ENCODE data around the gene VAC14.
"Not testable (repeated sequence)": the region's sequence is repeated elsewhere in the genome, so short reads cannot be mapped to it uniquely, and the experiment has no call there.

The VAC14 gene

GRCh38 chr16:70647441-70648359 is 153.3 kb downstream of the VAC14 start:
- no peaks in the 10 kb centered on the region for H3K36me3 ChIP-seq
- no peak overlapping the region for H3K4me2 ChIP-seq
- no peaks in the 10 kb centered on the region; the same call in 1 of the 2 replicates for H3K4me1 ChIP-seq
- no peaks in the 10 kb centered on the region for H4K20me1 ChIP-seq
- TF ChIP-seq Cebpa-rat (IDR thresholded peaks at IDR 0.05) = no peak
- no peaks in the 10 kb centered on the region for H3K27me3 ChIP-seq
- H3K9me3 ChIP-seq = no peaks in the 10 kb centered on the region
- no peak overlapping the region for H3K9ac ChIP-seq
- no peak overlapping the region for H3K27ac ChIP-seq
- no peak overlapping the region for H3K4me3 ChIP-seq

GRCh38 chr16:70646260-70647241 is 154.4 kb downstream of the VAC14 start, which contains the start of gene IL34:
IL34 (plus strand) TSS chr16:70646559; CDS start chr16:70646948, 389 bp downstream.
- Histone ChIP-seq H3K27ac (no peak within 1 kb of the TSS), H3K4me3 (no peak within 1 kb of the TSS), H4K20me1 (no peaks in the 10 kb centered on the region), H3K36me3 (no peaks in the 10 kb centered on the region), H3K9ac (no peak within 1 kb of the TSS), H3K27me3 (no peaks in the 10 kb centered on the region), H3K4me2 (no peak within 1 kb of the TSS), H3K9me3 (no peaks in the 10 kb centered on the region), H3K4me1 (no peaks in the 10 kb centered on the region; the same call in 1 of the 2 replicates)
- TF ChIP-seq Cebpa-rat (IDR thresholded peaks at IDR 0.05) = no peak

GRCh38 chr16:70644763-70645597 is 156.0 kb downstream of the VAC14 start:
- Histone ChIP-seq H3K4me3 (no peak overlapping the region), H3K9me3 (no peaks in the 10 kb centered on the region)
- no peak for TF ChIP-seq Cebpa-rat (IDR thresholded peaks at IDR 0.05)

GRCh38 chr16:70643264-70643663 is 157.7 kb downstream of the VAC14 start:
- not testable (repeated sequence) for H3K9ac ChIP-seq, H3K27me3 ChIP-seq, H3K27ac ChIP-seq, H4K20me1 ChIP-seq, H3K4me2 ChIP-seq, H3K4me1 ChIP-seq, H3K4me3 ChIP-seq, H3K9me3 ChIP-seq, H3K36me3 ChIP-seq

More at GRCh38 chr16:70644763-70645597, 156.0 kb downstream of the VAC14 start:
- H3K27me3 ChIP-seq = no peaks in the 10 kb centered on the region
- H4K20me1 ChIP-seq = no peaks in the 10 kb centered on the region
- no peak overlapping the region for H3K27ac ChIP-seq
- no peak overlapping the region for H3K4me2 ChIP-seq
- no peak overlapping the region for H3K9ac ChIP-seq
- H3K4me1 ChIP-seq = no peaks in the 10 kb centered on the region; the same call in 1 of the 2 replicates
- no peaks in the 10 kb centered on the region for H3K36me3 ChIP-seq

- H3K4me1 ChIP-seq = no peaks in the 10 kb centered on the region; the same call in 1 of the 2 replicates
- TF ChIP-seq Cebpa-rat (IDR thresholded peaks at IDR 0.05) = no peak
- no peaks in the 10 kb centered on the region for H3K27me3 ChIP-seq
- H3K36me3 ChIP-seq = no peaks in the 10 kb centered on the region
- H4K20me1 ChIP-seq = no peaks in the 10 kb centered on the region
- no peak overlapping the region for H3K4me3 ChIP-seq
- no peaks in the 10 kb centered on the region for H3K9me3 ChIP-seq
- H3K4me2 ChIP-seq = no peak overlapping the region
- no peak overlapping the region for H3K27ac ChIP-seq
- no peak overlapping the region for H3K9ac ChIP-seq
Observed at GRCh38 chr16:70642633-70643032, 158.3 kb downstream of the VAC14 start.

- no peak overlapping the region for H3K27ac ChIP-seq
- no peak for TF ChIP-seq Cebpa-rat (IDR thresholded peaks at IDR 0.05)
- H3K27me3 ChIP-seq = no peaks in the 10 kb centered on the region
- H3K36me3 ChIP-seq = no peaks in the 10 kb centered on the region
- H3K4me2 ChIP-seq = no peak overlapping the region
- no peaks in the 10 kb centered on the region for H3K9me3 ChIP-seq
- no peak overlapping the region for H3K4me3 ChIP-seq
- no peaks in the 10 kb centered on the region for H4K20me1 ChIP-seq
- H3K9ac ChIP-seq = no peak overlapping the region
- no peaks in the 10 kb centered on the region for H3K4me1 ChIP-seq
Observed at GRCh38 chr16:70638814-70639792, 161.9 kb downstream of the VAC14 start.
